ENCODE data around the gene R3HDM4.
"Not testable (repeated sequence)": the region's sequence is repeated elsewhere in the genome, so short reads cannot be mapped to it uniquely, and the experiment has no call there.

Gene R3HDM4

DNA sequence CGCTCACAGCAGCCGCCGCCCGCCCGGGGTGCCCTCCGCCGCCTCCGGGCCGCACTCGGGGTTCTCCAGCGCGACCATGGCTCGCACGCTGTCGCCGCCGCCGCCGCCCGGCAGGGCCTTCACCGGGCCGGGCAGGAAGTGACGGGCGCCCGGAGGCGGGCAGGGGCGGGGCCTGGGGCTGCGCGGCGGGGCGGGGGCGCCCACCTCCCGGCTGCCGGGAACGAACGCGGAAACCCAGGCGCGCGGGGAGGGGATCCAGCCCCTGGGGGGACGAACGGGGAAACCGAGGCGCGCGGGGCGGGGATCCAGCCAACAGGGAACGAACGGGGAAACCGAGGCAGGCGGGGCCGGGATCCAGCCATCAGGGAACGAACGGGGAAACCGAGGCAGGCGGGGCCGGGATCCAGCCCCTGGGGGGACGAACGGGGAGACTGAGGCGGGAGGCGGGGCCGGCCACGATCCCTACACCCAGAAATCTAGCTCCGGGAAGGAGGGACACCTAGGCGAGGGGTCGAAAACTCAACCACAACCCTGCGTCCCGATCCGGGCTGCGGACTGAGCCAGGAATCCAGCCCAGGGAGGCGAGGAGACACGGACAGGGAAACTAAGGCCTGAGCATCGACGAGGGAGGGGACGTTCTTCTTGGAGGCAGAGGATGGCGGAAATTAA, at the start of gene R3HDM4:
R3HDM4 (minus strand) TSS at position 140 of the 669 bp plus-strand sequence; CDS start at position 78, 62 bp downstream.
- DNase-seq (ENCODE audit: low read depth) = peak; percentile 82

- DNase-seq (ENCODE audit: low read depth) = no peak
Measured at GRCh38 chr19:961866-962620, 49.0 kb upstream of the R3HDM4 start.

DNA sequence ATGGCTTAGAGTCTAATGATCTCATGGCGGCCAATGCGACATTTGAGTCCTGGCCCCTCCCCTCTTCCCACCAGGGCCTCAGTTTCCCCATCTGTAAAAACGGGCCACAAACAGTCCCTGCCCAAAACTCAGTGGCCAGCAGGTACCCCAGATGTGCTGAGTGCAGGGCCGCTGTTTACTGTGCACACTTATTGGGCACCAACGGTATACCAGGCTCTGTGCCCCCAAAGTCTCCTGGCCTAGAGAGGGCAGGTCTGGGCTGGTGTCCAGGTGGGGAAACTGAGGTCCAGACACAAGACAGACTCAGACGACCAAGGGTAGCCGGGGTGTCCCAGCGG, 47.6 kb upstream of the R3HDM4 start:
- no peak for DNase-seq (ENCODE audit: low read depth)

GRCh38 chr19:960020-960419, 47.0 kb upstream of the R3HDM4 start:
- no peak for DNase-seq (ENCODE audit: low read depth)

GRCh38 chr19:958967-959855, 46.2 kb upstream of the R3HDM4 start:
- DNase-seq (ENCODE audit: low read depth) = no peak

- DNase-seq (ENCODE audit: low read depth) = not testable (repeated sequence)
Measured at GRCh38 chr19:957578-957977, 44.6 kb upstream of the R3HDM4 start.

- DNase-seq (ENCODE audit: low read depth) = no peak
Measured at GRCh38 chr19:956766-957440, 43.9 kb upstream of the R3HDM4 start.

DNA sequence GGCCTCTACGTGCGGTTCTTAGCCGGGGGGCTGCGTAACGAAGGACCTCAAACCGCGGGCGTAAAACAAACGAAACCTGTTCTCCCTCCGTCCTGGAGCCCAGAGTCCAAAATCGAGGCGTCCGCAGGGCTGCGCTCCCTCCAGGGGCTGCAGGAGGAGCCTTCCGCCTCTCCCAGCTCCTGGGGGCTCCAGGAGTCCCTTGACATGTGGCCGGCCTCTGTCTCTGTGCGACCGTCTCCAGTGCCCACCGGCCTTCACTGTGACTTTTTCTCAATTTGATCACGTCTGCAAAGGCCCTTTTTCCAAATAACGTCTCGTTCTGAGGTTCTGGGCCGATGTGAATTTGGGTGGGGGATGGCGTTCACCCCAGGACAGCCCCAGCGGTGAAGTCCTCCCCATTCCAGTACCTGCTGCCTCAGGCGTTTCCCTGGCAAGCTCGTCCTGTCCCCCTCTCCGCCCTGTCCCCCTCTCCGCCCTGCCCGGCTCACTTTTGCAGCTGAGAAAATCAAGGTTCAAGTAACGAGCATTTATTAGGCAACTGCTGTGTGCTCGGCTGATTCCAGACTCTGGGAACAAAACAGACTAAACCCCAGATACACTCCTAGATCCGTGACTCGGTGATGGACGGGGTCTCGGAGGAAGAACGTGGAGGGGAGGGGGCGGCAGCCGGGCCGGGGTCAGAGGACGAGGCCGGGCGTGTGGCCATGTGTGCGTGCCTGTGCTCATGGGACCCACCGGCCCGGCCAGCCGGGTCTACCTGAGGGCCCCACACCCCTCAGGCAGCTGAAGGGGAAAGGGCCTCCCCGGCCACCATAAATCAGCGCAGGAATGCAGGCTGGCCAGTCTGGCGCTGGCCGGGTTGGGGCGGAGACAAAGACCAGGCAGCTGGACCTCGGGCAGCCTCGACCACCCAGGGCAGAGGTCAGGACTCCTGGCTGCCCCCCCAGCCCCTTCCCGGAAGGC, 43.1 kb upstream of the R3HDM4 start:
- no peak for DNase-seq (ENCODE audit: low read depth)

DNA sequence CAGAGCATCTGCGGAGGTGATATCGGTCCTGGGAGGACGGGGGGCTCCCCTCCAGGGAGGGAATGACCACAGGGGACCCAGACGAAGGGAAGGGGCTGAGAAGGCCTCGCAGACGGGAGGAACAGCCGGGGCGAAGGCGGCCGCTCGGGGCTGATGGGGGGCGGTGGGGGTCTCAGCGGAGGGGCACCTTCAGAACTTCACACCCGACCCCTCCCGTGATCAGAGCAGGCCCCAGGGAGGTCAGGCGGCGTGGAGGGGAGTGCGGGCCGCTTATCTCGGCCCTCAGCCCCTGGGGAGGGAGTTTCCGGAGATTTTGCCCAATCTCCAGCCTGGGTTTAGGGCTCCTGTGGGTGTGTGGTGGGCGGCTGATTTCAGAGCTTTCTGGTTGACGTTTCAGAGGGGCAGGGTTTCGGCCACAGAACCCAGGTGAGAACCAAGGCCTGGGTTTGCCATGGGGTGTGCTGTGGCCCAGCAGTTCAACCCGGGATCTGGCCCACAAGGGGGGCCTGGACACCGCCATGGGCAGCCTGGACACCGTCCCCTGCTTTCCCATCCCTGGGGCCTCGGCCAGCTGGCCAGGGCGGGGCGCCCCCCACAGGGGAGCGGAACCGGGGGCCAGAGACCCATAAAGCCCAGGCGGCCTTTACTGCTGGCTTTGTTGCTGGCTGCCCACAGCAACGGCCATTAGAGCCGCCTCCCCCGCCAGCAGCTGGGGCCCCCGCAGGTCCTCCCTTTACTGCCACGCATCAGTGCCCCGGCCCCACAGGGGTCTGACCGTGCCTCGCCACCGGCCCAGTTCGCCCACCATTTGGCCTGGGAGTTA, 41.9 kb upstream of the R3HDM4 start:
- no peak for DNase-seq (ENCODE audit: low read depth)

DNA sequence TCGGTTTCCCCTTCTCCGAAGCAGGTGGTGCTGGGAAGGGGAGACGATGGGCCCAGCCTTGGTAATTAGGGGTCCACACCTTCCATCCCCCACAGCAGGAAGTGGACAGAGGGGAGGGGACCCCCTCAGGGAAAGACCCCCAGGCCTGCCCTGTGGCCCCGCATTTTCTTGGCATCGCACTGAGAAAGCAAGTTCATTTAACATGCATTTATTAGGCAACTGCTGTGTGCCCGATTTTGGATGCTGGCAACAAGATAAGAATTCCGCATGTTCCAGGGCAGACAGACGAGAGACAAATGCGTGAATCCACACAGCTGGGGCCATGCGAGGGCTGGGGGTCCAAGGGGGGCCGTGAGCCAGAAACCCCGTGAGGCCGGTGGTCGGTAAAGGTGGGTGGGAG, 41.3 kb upstream of the R3HDM4 start:
- no peak for DNase-seq (ENCODE audit: low read depth)

DNA sequence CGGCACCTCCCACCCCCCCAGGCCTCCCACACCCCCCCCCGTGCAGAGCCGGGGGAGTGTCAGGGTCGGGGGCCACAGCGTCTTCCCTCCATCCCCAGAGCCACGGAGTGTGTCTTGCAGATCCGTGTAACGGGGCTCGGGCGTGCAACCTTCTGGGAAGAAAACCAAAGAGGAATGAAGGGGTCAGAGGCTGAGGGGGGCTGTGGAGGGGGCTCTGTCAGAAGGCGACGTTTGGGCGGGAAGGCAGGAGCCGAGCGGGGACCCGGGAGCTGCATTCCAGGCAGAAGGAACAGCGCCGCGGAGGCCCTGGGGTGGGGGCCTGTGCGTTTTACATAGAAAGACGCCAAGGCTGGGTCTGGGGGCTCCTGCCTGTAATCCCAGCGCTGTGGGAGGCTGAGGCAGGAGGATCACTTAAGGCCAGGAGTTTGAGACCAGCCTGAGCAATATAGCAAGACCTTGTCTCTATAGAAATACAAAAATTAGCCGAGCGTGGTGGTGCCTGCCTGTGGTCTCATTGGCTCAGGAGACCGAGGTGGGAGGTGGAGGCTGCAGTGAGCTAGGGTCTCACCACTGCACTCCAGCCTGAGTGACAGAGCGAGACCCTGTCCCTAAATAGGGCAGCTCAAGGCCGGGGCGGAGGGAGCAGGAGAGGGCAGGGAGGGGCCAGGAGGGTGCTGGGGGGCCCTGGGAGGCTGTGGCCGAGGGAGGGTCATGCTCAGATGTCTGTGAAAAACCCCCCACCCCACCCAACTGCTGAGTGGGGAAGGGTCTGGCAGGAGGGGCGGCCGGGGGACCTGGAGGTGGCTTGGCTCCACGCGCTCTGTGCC, 40.6 kb upstream of the R3HDM4 start:
- no peak for DNase-seq (ENCODE audit: low read depth)

GRCh38 chr19:952680-953444, 39.8 kb upstream of the R3HDM4 start:
- no peak for DNase-seq (ENCODE audit: low read depth)

- no peak for DNase-seq (ENCODE audit: low read depth)
Measured at GRCh38 chr19:952049-952679, 39.1 kb upstream of the R3HDM4 start.

DNA sequence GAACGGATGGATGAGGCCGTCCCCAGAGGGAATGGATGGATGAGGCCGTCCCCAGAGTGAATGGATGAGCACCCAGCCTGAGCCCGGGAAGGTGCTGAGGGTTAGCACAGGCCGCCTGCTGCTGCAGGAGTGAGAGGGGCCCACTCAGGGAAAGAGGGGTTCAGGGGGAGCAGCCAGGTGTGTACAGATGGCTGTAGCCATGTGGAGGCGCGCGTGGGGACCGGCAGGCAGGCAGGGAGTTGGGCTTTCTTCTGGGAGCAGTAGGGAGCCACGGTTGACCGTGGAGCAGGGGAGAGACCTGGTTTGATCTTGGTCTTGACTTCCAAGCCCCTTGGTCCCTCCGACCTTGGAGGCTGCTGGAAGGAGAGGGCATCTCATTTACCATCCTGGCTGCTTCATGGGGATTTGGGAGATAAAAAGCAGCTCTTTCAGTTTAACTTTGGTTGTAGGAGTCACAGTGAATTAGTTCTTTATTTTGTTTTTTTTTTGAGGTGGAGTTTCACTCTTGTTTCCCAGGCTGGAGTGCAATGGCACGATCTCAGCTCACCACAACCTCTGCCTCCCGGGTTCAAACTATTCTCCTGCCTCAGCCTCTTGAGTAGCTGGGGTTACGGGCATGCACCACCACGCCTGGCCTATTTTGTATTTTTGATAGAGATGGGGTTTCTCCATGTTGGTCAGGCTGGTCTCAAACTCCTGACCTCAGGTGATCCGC, 37.5 kb upstream of the R3HDM4 start:
- DNase-seq (ENCODE audit: low read depth) = no peak

- DNase-seq (ENCODE audit: low read depth) = no peak
Measured at GRCh38 chr19:948842-949496, 36.0 kb upstream of the R3HDM4 start.

DNA sequence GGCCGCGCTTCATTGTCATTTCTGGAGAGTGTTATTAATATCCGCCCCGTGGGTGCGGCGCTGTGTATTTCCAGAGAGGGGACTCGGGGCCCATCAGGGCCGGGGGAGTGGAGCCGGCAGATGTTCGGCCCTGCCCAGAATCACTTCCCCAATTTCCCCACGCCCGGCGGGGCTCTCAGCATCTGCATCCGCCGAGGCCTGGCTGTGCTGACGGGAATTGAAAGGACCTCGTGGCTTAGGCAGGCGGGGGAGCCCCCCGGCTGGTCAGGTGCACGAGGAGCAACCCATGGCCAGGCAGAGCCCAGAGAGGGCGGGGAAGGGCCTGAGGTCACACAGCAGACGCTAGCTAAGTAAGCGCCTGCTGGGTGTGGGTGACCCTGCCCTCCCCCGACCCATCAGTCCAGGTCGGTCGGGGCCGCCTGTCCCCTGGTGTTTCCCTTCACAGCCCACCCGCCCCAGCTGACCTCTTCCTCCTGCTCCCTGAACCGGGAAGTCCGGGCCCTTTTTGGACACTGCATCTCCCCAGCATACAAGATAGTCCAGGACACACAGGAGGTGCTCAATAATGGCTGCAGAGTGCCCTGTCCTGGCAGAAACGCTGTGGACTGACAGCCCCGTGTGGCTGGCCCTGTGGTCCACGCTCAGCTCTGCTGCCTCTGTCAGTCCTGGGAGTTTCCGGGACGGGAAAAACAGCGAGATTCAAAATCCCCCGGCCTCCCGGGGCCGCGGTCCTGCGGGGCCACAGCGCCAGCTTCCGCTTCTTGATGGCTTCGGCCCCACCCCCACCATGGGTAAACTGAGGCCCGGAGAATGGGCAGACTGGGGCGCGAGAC, 34.9 kb upstream of the R3HDM4 start:
- no peak for DNase-seq (ENCODE audit: low read depth)

All from T-helper 22 cell (primary cell).